ENCODE data around the gene DPP4. TPM values are rescaled to one million over a fixed set of nuclear protein-coding genes. Genes with fewer than 3 reads are reported as not detected.

Gene DPP4
- total and polyA plus RNA-seq, 2 of the 13 experiments (the other 11 are each of a cell fraction or from before 2014, with no cell fraction given) = 39.4 to 109 TPM

DNA sequence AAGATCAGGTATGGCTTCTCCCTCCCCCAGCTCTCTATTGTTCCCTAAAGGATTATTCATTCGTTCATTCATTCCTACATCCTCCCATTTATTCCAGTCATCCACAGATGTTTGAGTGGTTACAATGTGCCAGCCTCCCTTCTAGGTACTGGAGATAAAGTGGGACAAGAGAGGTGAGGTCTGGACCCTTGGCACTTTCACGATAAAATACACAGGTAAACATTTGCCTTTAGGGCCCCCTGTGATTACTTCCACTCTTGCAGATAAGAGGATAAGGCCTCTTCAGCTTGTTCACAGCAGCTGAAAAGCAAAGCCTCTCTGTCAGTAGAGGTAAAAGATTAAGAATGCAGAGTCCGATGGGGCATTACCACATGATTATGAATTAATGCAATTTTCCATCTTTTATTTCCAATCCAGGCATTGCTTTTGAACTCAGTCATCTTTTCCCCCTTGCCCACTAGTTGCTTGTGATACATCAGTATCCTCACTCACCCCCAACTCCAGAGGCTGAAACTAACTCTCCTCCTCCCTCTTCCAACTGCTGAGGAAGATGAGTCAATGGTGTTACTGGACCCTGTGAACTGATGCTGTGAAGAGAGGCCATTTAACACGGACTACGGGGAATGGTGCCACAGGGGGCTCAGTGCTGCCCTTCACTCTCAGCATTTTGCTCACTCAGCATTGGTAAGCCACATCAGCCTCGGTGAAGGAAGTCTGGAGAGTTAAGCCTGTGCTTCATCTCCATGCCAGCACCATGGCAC lies 1.1 kb upstream of the DPP4 start (continued):
- TF ChIP-seq ZNF101 (CRISPR knock-in tag; IDR thresholded peaks at IDR 0.05; ENCODE audit: borderline replicate concordance, low read depth) = no peak
- TF ChIP-seq TAF1 (CRISPR knock-in tag; IDR thresholded peaks at IDR 0.05) = no peak
- TF ChIP-seq, protein P1, sequence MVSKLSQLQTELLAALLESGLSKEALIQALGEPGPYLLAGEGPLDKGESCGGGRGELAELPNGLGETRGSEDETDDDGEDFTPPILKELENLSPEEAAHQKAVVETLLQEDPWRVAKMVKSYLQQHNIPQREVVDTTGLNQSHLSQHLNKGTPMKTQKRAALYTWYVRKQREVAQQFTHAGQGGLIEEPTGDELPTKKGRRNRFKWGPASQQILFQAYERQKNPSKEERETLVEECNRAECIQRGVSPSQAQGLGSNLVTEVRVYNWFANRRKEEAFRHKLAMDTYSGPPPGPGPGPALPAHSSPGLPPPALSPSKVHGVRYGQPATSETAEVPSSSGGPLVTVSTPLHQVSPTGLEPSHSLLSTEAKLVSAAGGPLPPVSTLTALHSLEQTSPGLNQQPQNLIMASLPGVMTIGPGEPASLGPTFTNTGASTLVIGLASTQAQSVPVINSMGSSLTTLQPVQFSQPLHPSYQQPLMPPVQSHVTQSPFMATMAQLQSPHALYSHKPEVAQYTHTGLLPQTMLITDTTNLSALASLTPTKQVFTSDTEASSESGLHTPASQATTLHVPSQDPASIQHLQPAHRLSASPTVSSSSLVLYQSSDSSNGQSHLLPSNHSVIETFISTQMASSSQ (IDR thresholded peaks at IDR 0.05; ENCODE audit: low read depth) = no peak
- TF ChIP-seq, protein P1 (CRISPR knock-in tag; IDR thresholded peaks at IDR 0.05; ENCODE audit: borderline replicate concordance) = peak; percentile 42; the same call in 1 of the 2 replicates
- TF ChIP-seq ARNT (IDR thresholded peaks at IDR 0.05) = no peak
- TF ChIP-seq TBP (CRISPR knock-in tag; IDR thresholded peaks at IDR 0.05) = no peak
- TF ChIP-seq ZNF451 (CRISPR knock-in tag; IDR thresholded peaks at IDR 0.05) = no peak
- no peak for TF ChIP-seq CC2D1A (CRISPR knock-in tag; IDR thresholded peaks at IDR 0.05)
- TF ChIP-seq, protein P2, sequence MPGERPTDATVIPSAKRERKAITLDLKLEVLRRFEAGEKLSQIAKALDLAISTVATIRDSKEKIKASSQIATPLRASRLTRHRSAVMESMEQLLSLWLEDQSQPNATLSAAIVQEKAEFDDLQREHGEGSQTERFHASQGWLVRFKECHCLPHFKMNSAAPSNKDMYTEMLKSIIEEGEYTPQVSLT (CRISPR knock-in tag; IDR thresholded peaks at IDR 0.05; ENCODE audit: borderline replicate concordance, low read depth) = no peak
- no peak; the same call in 1 of the 2 replicates for TF ChIP-seq THAP11 (CRISPR knock-in tag; IDR thresholded peaks at IDR 0.05)
- no peak for TF ChIP-seq ZNF777 (CRISPR knock-in tag; IDR thresholded peaks at IDR 0.05)
- TF ChIP-seq MIER3 (CRISPR knock-in tag; IDR thresholded peaks at IDR 0.05; ENCODE audit: borderline replicate concordance) = no peak
- no peak for TF ChIP-seq KMT2B (CRISPR knock-in tag; IDR thresholded peaks at IDR 0.05)
- peak; percentile 41; the same call in 1 of the 2 replicates for TF ChIP-seq ZBTB20 (CRISPR knock-in tag; IDR thresholded peaks at IDR 0.05; ENCODE audit: borderline replicate concordance, low read depth)
- TF ChIP-seq, protein P3, sequence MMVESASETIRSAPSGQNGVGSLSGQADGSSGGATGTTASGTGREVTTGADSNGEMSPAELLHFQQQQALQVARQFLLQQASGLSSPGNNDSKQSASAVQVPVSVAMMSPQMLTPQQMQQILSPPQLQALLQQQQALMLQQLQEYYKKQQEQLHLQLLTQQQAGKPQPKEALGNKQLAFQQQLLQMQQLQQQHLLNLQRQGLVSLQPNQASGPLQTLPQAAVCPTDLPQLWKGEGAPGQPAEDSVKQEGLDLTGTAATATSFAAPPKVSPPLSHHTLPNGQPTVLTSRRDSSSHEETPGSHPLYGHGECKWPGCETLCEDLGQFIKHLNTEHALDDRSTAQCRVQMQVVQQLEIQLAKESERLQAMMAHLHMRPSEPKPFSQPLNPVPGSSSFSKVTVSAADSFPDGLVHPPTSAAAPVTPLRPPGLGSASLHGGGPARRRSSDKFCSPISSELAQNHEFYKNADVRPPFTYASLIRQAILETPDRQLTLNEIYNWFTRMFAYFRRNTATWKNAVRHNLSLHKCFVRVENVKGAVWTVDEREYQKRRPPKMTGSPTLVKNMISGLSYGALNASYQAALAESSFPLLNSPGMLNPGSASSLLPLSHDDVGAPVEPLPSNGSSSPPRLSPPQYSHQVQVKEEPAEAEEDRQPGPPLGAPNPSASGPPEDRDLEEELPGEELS (CRISPR knock-in tag; IDR thresholded peaks at IDR 0.05) = peak; percentile 93
- TF ChIP-seq, protein P4, sequence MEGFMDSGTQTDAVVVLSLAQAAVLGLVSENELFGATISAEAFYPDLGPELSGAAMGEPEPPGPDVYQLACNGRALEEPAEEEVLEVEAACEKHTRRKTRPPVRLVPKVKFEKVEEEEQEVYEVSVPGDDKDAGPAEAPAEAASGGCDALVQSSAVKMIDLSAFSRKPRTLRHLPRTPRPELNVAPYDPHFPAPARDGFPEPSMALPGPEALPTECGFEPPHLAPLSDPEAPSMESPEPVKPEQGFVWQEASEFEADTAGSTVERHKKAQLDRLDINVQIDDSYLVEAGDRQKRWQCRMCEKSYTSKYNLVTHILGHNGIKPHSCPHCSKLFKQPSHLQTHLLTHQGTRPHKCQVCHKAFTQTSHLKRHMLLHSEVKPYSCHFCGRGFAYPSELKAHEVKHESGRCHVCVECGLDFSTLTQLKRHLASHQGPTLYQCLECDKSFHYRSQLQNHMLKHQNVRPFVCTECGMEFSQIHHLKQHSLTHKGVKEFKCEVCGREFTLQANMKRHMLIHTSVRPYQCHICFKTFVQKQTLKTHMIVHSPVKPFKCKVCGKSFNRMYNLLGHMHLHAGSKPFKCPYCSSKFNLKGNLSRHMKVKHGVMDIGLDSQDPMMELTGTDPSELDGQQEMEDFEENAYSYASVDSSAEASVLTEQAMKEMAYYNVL (CRISPR knock-in tag; IDR thresholded peaks at IDR 0.05; ENCODE audit: borderline replicate concordance) = peak; percentile 84; the same call in 1 of the 2 replicates
- TF ChIP-seq, protein P5, sequence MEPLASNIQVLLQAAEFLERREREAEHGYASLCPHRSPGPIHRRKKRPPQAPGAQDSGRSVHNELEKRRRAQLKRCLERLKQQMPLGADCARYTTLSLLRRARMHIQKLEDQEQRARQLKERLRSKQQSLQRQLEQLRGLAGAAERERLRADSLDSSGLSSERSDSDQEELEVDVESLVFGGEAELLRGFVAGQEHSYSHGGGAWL (CRISPR knock-in tag; IDR thresholded peaks at IDR 0.05) = no peak; the same call in 1 of the 2 replicates
- TF ChIP-seq, protein P6, sequence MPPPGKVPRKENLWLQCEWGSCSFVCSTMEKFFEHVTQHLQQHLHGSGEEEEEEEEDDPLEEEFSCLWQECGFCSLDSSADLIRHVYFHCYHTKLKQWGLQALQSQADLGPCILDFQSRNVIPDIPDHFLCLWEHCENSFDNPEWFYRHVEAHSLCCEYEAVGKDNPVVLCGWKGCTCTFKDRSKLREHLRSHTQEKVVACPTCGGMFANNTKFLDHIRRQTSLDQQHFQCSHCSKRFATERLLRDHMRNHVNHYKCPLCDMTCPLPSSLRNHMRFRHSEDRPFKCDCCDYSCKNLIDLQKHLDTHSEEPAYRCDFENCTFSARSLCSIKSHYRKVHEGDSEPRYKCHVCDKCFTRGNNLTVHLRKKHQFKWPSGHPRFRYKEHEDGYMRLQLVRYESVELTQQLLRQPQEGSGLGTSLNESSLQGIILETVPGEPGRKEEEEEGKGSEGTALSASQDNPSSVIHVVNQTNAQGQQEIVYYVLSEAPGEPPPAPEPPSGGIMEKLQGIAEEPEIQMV (CRISPR knock-in tag; IDR thresholded peaks at IDR 0.05; ENCODE audit: low read depth) = no peak
- TF ChIP-seq NR2F6 (IDR thresholded peaks at IDR 0.05) = peak; percentile 31; the same call in 1 of the 2 replicates
- 0 out of 2 replicates have a peak, but pooled peaks have one; percentile 15 for TF ChIP-seq NR2F6 (CRISPR knock-in tag; IDR thresholded peaks at IDR 0.05)
